ENCODE data around the gene CRTC1. TPM values are rescaled to one million over a fixed set of nuclear protein-coding genes. Genes with fewer than 3 reads are reported as not detected.

CRTC1 gene
- total RNA-seq, 1 experiment from 2014 or later: 19.0 TPM

- no peaks in the 10 kb centered on the region; the same call in 1 of the 2 replicates for H3K27me3 ChIP-seq (ENCODE audit: insufficient read depth, low read length)
- no peak for DNase-seq
- Mint-ChIP-seq H3K27me3 (ENCODE audit: low read depth) (peaks cover 91% of the 10 kb centered on the region), H3K36me3 (ENCODE audit: insufficient read depth in 1 of 3, low read depth in 3 of 3) (no peaks in the 10 kb centered on the region), H3K27ac (no peak overlapping the region), H3K4me1 (no peaks in the 10 kb centered on the region), H3K9me3 (no peaks in the 10 kb centered on the region), H3K4me3 (no peak overlapping the region)
- no peak overlapping the region for H4K91ac ChIP-seq (ENCODE audit: insufficient read length, low read depth, low read length)
- no peak overlapping the region for H3K14ac ChIP-seq (ENCODE audit: insufficient read depth, low read length)
- H3T11ph ChIP-seq (ENCODE audit: low read length): no peak overlapping the region
- H3K4ac ChIP-seq (ENCODE audit: low read depth, low read length): no peak overlapping the region
- H2BK12ac ChIP-seq (ENCODE audit: insufficient read length, low read depth, low read length): no peak overlapping the region
- no peak overlapping the region for H3K9ac ChIP-seq (ENCODE audit: extremely low read depth, insufficient read length, low read length)
- H4K5ac ChIP-seq (ENCODE audit: insufficient read length, low read depth, low read length): no peak overlapping the region
- no peak overlapping the region for H2BK5ac ChIP-seq (ENCODE audit: insufficient read length, low read length)
- H3K79me1 ChIP-seq (ENCODE audit: insufficient read depth, low read depth, low read length, poor library complexity, severe bottlenecking): no peaks in the 10 kb centered on the region
- no peaks in the 10 kb centered on the region for H3K9me3 ChIP-seq (ENCODE audit: control insufficient read depth, low read depth, low read length)
- no peak overlapping the region for H2BK120ac ChIP-seq (ENCODE audit: low read depth, low read length, poor library complexity, severe bottlenecking)
- H3K23ac ChIP-seq (ENCODE audit: insufficient read length, low read depth, low read length): no peak overlapping the region
- H3K27ac ChIP-seq (ENCODE audit: insufficient read length, low read depth, low read length): no peak overlapping the region
- no peak overlapping the region for H3K4me2 ChIP-seq (ENCODE audit: insufficient read depth, insufficient read length, low read length)
- no peak overlapping the region for H2AFZ ChIP-seq (ENCODE audit: low read length)
- no peak overlapping the region for H3K18ac ChIP-seq (ENCODE audit: insufficient read length, low read depth, low read length)
- no peak overlapping the region for H2AK5ac ChIP-seq (ENCODE audit: insufficient read length, low read length)
- H3K4me1 ChIP-seq (ENCODE audit: insufficient read depth, low read length): no peaks in the 10 kb centered on the region
- no peak overlapping the region for H2BK20ac ChIP-seq (ENCODE audit: low read depth, low read length, poor library complexity, severe bottlenecking)
- no peaks in the 10 kb centered on the region for H3K23me2 ChIP-seq (ENCODE audit: insufficient read length, low read depth, low read length, poor library complexity, severe bottlenecking)
- no peaks in the 10 kb centered on the region for H3K79me2 ChIP-seq (ENCODE audit: insufficient read depth, low read length)
- no peak overlapping the region for H4K8ac ChIP-seq (replicated peaks; ENCODE audit: insufficient read length, low read depth, low read length)
- H4K20me1 ChIP-seq (ENCODE audit: control insufficient read depth, insufficient read depth, insufficient read length): no peaks in the 10 kb centered on the region
- H2BK15ac ChIP-seq (ENCODE audit: low read depth, low read length): no peak overlapping the region
- TF ChIP-seq CTCF (conservative IDR thresholded peaks at IDR 0.05): no peak
- H3K56ac ChIP-seq (ENCODE audit: insufficient read length, low read depth, low read length): no peak overlapping the region
- WGBS (ENCODE audit: extremely low coverage, insufficient read length, low lambda C conversion rate): no CpG with 5 or more reads among the region's 9 CpGs
These were observed 130.6 kb downstream of the CRTC1 start for GRCh38 chr19:18814063-18814462.

All from H9 (cell line).